Body of pancreas (tissue), 4 donors: ENCODE results near the gene SLC4A1AP. TPM values are rescaled to one million over a fixed set of nuclear protein-coding genes. Genes with fewer than 3 reads are reported as not detected.

Experiments used
- ATAC-seq: fragments of 150-250 bp; one replicate; pipeline ENCODE4 v1.9.1; 2016
- DNase-seq, 4 donors: peaks; one replicate each; pipeline ENCODE4 v3.0.0-alpha.2; 2019
- H3K27ac ChIP-seq, 4 donors: fragments of 200-600 bp; sonication (generic); 1 replicate in 3 of 4; 2 replicates in 1 of 4; pipeline versions ENCODE4 v1.5.1 to v1.6.1; 2016 to 2019; ENCODE audit warnings: mild to moderate bottlenecking in 1 of 4, mixed read lengths in 1 of 4, moderate library complexity in 1 of 4
- H3K27me3 ChIP-seq, 2 donors: fragments of 200-600 bp; sonication (generic); one replicate each; pipeline ENCODE4 v1.6.0; 2016; ENCODE audit warnings: mild to moderate bottlenecking in 1 of 2
- H3K36me3 ChIP-seq, 2 donors: fragments of 200-600 bp; sonication (generic); replicated peaks in 1 of 2; 2 replicates each; pipeline ENCODE4 v1.5.1; 2016; ENCODE audit warnings: low read depth in 2 of 2; ENCODE audit not compliant: insufficient read depth in 1 of 2
- H3K4me1 ChIP-seq: fragments of 200-600 bp; sonication (generic); one replicate; pipeline ENCODE4 v1.6.0; 2016
- H3K4me3 ChIP-seq, 2 donors: fragments of 200-600 bp; sonication (generic); 1 replicate in 1 of 2; 2 replicates in 1 of 2; pipeline ENCODE4 v1.5.1; 2016 to 2019
- H3K9me3 ChIP-seq, 3 donors: fragments of 200-600 bp; sonication (generic); 1 replicate in 2 of 3; 2 replicates in 1 of 3; pipeline ENCODE4 v1.5.1; 2016
- CTCF ChIP-seq, 7 experiments: fragments of 450-650 bp in 4 of 7; fragments of 200-600 bp in 3 of 7; sonication (generic) in 3 of 7; IDR thresholded peaks; one replicate each; pipeline ENCODE4 v1.5.1; 2016 to 2019; ENCODE audit warnings: antibody characterized with exemption in 7 of 7
- POLR2A ChIP-seq, 3 donors: fragments of 450-650 bp; IDR thresholded peaks; one replicate each; pipeline ENCODE4 v1.6.1; 2016; ENCODE audit warnings: antibody characterized with exemption in 3 of 3, mild to moderate bottlenecking in 2 of 3
- WGBS, 2 donors: methylation state at CpG; one replicate each; pipeline ENCODE4 v1.1.5; 2017; 5-methylcytosine and 5-hydroxymethylcytosine counted together
- intact Hi-C: fragments of 100-400 bp; cut with DNase I; formaldehyde crosslinking; loops from one replicate; pipeline ENCODE4 v1.15.1; 2023
- total RNA-seq, 2 donors: library from RNA; depleted of rRNA; stranded (reverse); fragments of >200 nt; gene quantifications; one replicate each; pipeline ENCODE4 v1.1.0, GENCODE V29; 2016

The SLC4A1AP gene
- total RNA-seq, 2 donors from 2014 or later = 15.6 to 22.4 TPM

GRCh38 chr2:27724905-27725701 lies 61.4 kb downstream of the SLC4A1AP start:
- ATAC-seq (no peak), DNase-seq (no peak)
- 62 to 69% methylated on average over 5 of the region's 5 CpGs for WGBS, 2 donors
- intact Hi-C loops = no loop called here
- H3K9me3 ChIP-seq = no peaks in the 10 kb centered on the region
- H3K27ac ChIP-seq = no peak overlapping the region
- H3K4me1 ChIP-seq = peaks cover 8% of the 10 kb centered on the region
- no peak overlapping the region for H3K4me3 ChIP-seq
- no peaks in the 10 kb centered on the region for H3K36me3 ChIP-seq
- TF ChIP-seq CTCF (IDR thresholded peaks at IDR 0.05) = no peak
- no peak for TF ChIP-seq POLR2A (IDR thresholded peaks at IDR 0.05)
- H3K27me3 ChIP-seq = no peaks in the 10 kb centered on the region

GRCh38 chr2:27727257-27727656 lies 63.6 kb downstream of the SLC4A1AP start:
- H3K27ac ChIP-seq = no peak overlapping the region
- DNase-seq (peak in 1 of 4 donors; percentile 24), ATAC-seq (no peak)
- no peaks in the 10 kb centered on the region for H3K9me3 ChIP-seq
- TF ChIP-seq CTCF (IDR thresholded peaks at IDR 0.05) (no peak), POLR2A (IDR thresholded peaks at IDR 0.05) (no peak)
- intact Hi-C loops = no loop called here
- H3K4me3 ChIP-seq = no peak overlapping the region
- no peaks in the 10 kb centered on the region for H3K36me3 ChIP-seq
- 80% methylated on average over 9 of the region's 9 CpGs for WGBS, 2 donors
- H3K4me1 ChIP-seq = peaks cover 19% of the 10 kb centered on the region
- H3K27me3 ChIP-seq = no peaks in the 10 kb centered on the region

GRCh38 chr2:27728081-27728858 lies 64.6 kb downstream of the SLC4A1AP start:
- Histone ChIP-seq H3K4me3 (no peak overlapping the region), H3K27ac (peak overlapping the region in 1 of 4 donors; percentile 8), H3K4me1 (peaks cover 19% of the 10 kb centered on the region), H3K9me3 (no peaks in the 10 kb centered on the region), H3K27me3 (no peaks in the 10 kb centered on the region), H3K36me3 (no peaks in the 10 kb centered on the region)
- WGBS, 2 donors = 73 to 82% methylated on average over 5 of the region's 5 CpGs
- intact Hi-C loops = no loop called here
- ATAC-seq (no peak), DNase-seq (no peak)
- no peak for TF ChIP-seq POLR2A (IDR thresholded peaks at IDR 0.05)
- no peak for TF ChIP-seq CTCF (IDR thresholded peaks at IDR 0.05)

- intact Hi-C loops = no loop called here
- Histone ChIP-seq H3K4me3 (no peak overlapping the region), H3K4me1 (peaks cover 14% of the 10 kb centered on the region), H3K27me3 (no peaks in the 10 kb centered on the region), H3K36me3 (no peaks in the 10 kb centered on the region), H3K9me3 (no peaks in the 10 kb centered on the region), H3K27ac (peak overlapping the region in 1 of 4 donors; percentile 10)
- TF ChIP-seq POLR2A (IDR thresholded peaks at IDR 0.05) = no peak
- no peak for TF ChIP-seq CTCF (IDR thresholded peaks at IDR 0.05)
- WGBS, 2 donors = 50 to 55% methylated on average over 4 of the region's 4 CpGs
- DNase-seq (no peak), ATAC-seq (no peak)
Observed at GRCh38 chr2:27729198-27729597, 65.5 kb downstream of the SLC4A1AP start.
